Right ventricle myocardium inferior (tissue), 1 donor: ENCODE results near the gene SDF2L1. TPM values are rescaled to one million over a fixed set of nuclear protein-coding genes. Genes with fewer than 3 reads are reported as not detected.
"Not testable (repeated sequence)": the region's sequence is repeated elsewhere in the genome, so short reads cannot be mapped to it uniquely, and the experiment has no call there.

Experiments
- ATAC-seq: fragments of 200-7000 bp; cut with Tn5 transposase; one replicate; pipeline ENCODE4 v1.9.1; 2020; ENCODE audit warnings: mild to moderate bottlenecking, moderate library complexity
- DNase-seq: peaks from one replicate; pipeline ENCODE4 v3.0.0; 2021; ENCODE audit errors: missing footprints
- intact Hi-C: fragments of 100-400 bp; cut with DNase I; formaldehyde crosslinking; loops from one replicate; pipeline ENCODE4 v1.11.0; 2022
- total RNA-seq: library from RNA; stranded (reverse); fragmentation: NEBNext Ultra II Directional; extraction: Animal tissue kit (Norgen Biotek cat#: 25700); gene quantifications from one replicate; pipeline ENCODE4 v1.2.1, GENCODE V29; 2021
- donor health status: DM: no; HTN: yes; CAD: no; lungs with severe emphysema.

Gene SDF2L1
- total RNA-seq, 1 donor from 2014 or later, result 20.7 TPM

GRCh38 chr22:21652010-21652546 is 10.0 kb downstream of the SDF2L1 start:
- ATAC-seq (peak; percentile 94), DNase-seq (peak; percentile 96)
- intact Hi-C loops, result no loop called here

DNA sequence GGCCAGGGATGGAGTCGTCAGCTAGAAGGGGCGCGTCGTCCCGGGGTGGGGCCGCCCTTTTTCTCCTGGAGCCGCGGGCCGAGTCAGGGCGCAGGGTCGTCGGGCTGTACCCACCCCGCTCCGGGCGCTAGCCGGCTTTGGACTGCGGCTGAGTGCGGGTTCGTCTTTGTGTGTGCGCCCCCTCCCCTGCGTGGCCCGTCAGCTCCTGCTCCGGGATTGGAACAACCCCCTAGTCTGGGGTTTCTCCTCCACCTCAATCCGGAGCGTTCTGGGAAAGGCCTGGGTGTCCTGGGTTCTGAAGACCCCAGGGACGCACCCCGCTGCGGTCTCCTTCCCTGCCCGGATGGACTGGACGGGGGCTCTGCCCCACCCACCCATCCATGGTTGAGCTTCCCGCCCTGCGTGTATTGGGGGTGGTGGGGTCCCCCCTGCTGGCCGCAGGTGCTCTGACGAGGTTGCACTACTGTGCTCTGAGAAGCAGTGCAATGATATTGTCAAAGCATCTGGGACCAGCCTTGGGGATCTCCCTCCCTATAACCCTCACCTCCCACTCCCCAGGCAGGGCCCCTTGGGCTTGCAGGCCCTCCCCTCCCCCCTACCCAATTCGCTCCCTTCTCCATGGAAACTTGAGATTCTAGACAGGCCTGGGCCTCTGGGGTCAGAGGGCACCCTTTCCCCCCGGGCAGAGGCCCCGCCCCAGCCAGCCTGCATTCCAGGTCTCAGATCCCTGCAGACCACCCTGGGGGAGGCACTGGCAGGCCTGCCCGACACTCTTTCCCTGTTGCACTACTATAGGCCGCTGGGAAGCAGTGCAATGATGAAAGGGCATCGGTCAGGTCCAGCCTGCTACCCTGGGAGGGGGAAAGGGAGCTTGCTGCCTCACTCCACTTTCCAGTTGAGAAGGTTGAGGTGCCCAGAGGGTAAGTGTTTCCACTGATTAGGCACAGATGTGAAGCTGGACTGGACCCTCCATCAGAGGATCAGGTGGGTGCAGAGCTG is 10.7 kb downstream of the SDF2L1 start:
- DNase-seq, result no peak
- intact Hi-C loops, result no loop called here
- peak; percentile 6 for ATAC-seq

- intact Hi-C loops, result no loop called here
- ATAC-seq, result peak; percentile 3
Observed at GRCh38 chr22:21657020-21657359, 14.9 kb downstream of the SDF2L1 start.

GRCh38 chr22:21657360-21658032 is 15.4 kb downstream of the SDF2L1 start:
- DNase-seq (peak; percentile 92), ATAC-seq (peak; percentile 86)
- intact Hi-C loops, result no loop called here

More at GRCh38 chr22:21657020-21657359, 14.9 kb downstream of the SDF2L1 start:
- no peak for DNase-seq

GRCh38 chr22:21659864-21660525 is 17.9 kb downstream of the SDF2L1 start:
- DNase-seq (no peak), ATAC-seq (no peak)
- intact Hi-C loops, result no loop called here

- no peak for ATAC-seq
- intact Hi-C loops, result no loop called here
- DNase-seq, result no peak
Observed at GRCh38 chr22:21660904-21661303, 18.8 kb downstream of the SDF2L1 start.

- intact Hi-C loops, result no loop called here
- ATAC-seq, result no peak
- DNase-seq, result no peak
Observed at GRCh38 chr22:21661991-21662390, 19.9 kb downstream of the SDF2L1 start.

DNA sequence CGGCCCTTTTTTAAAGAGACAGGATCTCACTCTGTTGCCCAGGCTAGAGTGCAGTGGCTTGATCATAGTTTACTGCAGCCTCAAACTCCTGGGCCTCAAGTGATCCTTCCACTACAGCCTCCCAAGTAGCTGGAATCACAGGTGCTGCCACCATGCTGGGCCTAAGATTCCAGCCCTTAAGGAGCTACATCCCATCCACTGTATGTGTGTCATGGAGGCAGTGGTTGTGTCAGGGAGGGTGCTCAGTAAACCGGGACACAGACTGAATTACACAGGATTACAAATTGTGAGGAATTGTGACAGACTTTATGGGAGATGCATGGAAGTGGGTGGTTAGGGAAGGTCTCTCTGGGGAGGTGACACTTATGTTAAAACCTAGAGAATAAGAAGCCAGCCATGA is 21.6 kb downstream of the SDF2L1 start:
- DNase-seq (no peak), ATAC-seq (no peak)

GRCh38 chr22:21665047-21665851 is 23.1 kb downstream of the SDF2L1 start:
- no peak for ATAC-seq
- DNase-seq, result no peak
- intact Hi-C loops, result no loop called here

More for the DNA sequence above, 21.6 kb downstream of the SDF2L1 start:
- intact Hi-C loops, result no loop called here

GRCh38 chr22:21666786-21667185 is 24.7 kb downstream of the SDF2L1 start:
- DNase-seq (no peak), ATAC-seq (no peak)
- intact Hi-C loops, result no loop called here

GRCh38 chr22:21669026-21669425 is 26.9 kb downstream of the SDF2L1 start:
- intact Hi-C loops, result no loop called here
- ATAC-seq (no peak), DNase-seq (no peak)

- intact Hi-C loops, result no loop called here
- ATAC-seq (no peak), DNase-seq (no peak)
Observed at GRCh38 chr22:21672107-21672629, 30.1 kb downstream of the SDF2L1 start.

GRCh38 chr22:21673534-21674321 is 31.6 kb downstream of the SDF2L1 start:
- intact Hi-C loops, result no loop called here
- DNase-seq (no peak), ATAC-seq (no peak)

DNA sequence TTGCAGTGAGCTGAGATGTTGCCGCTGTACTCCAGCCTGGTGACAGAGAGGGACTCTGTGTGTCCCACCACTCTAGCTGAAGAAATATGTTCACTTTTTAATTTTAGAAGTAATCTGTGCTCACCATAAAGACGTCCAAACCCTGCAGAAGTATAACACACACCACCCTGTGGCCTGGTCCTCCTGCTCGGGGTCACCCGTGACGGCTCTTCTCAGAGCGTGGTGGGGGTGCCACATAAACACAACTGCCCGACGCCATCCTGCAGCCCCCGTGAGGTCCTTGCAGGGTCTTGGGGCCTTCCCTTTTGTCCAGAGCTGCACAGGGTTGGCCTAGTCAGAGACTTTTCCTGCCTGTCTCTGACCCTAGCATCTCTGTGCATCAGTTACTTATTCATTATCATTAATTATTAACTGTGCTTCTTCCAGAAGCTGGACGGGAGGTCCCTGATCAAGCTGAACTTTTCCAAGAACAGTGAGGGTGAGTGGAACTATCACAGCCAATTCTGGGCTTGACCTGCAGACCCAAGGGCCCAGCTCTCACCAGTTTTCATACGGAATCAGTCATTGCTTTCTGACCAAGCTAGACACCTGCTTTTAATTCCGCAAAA is 32.6 kb downstream of the SDF2L1 start:
- DNase-seq (no peak), ATAC-seq (no peak)
- intact Hi-C loops, result no loop called here

- ATAC-seq (peak; percentile 24), DNase-seq (no peak)
- intact Hi-C loops, result no loop called here
Observed at GRCh38 chr22:21677606-21678443, 35.7 kb downstream of the SDF2L1 start.

- ATAC-seq, DNase-seq, intact Hi-C loops: not testable (repeated sequence)
Observed at GRCh38 chr22:21678842-21679241, 36.7 kb downstream of the SDF2L1 start.
